Progenitor cell of endocrine pancreas (in vitro differentiated cells): ENCODE data around the gene CNNM1. TPM values are rescaled to one million over a fixed set of nuclear protein-coding genes. Genes with fewer than 3 reads are reported as not detected.

Source experiments
- DNase-seq: peaks from one replicate; pipeline ENCODE4 v3.0.0; 2021; ENCODE audit warnings: low spot score; ENCODE audit not compliant: unreplicated experiment
- H3K27ac Mint-ChIP-seq: 2 replicates; pipeline ENCODE4 v1.8.0; 2021; ENCODE audit warnings: mild to moderate bottlenecking, moderate library complexity, mixed read lengths
- H3K27me3 Mint-ChIP-seq: 2 replicates; pipeline ENCODE4 v1.8.0; 2021; ENCODE audit warnings: mixed read lengths
- H3K36me3 Mint-ChIP-seq: 2 replicates; pipeline ENCODE4 v1.8.0; 2022; ENCODE audit warnings: mixed read lengths; ENCODE audit not compliant: insufficient read depth
- H3K4me1 Mint-ChIP-seq: 2 replicates; pipeline ENCODE4 v1.8.0; 2021; ENCODE audit warnings: low read depth, mixed read lengths
- H3K4me3 Mint-ChIP-seq: 2 replicates; pipeline ENCODE4 v1.8.0; 2021; ENCODE audit warnings: low read depth, mild to moderate bottlenecking, moderate library complexity, mixed read lengths
- H3K9me3 Mint-ChIP-seq: 2 replicates; pipeline ENCODE4 v1.8.0; 2021; ENCODE audit warnings: low read depth, mixed read lengths
- CTCF ChIP-seq: fragments of 200-600 bp; sonication (generic); IDR thresholded peaks from one replicate; pipeline ENCODE4 v1.5.0; 2021; ENCODE audit warnings: antibody characterized with exemption, mild to moderate bottlenecking; ENCODE audit not compliant: unreplicated experiment
- total RNA-seq: library from RNA; stranded (reverse); gene quantifications from 2 replicates; pipeline ENCODE4 v1.2.1, GENCODE V29; 2021

The CNNM1 gene
- total RNA-seq, 1 donor from 2014 or later, result 0.38 TPM

DNA sequence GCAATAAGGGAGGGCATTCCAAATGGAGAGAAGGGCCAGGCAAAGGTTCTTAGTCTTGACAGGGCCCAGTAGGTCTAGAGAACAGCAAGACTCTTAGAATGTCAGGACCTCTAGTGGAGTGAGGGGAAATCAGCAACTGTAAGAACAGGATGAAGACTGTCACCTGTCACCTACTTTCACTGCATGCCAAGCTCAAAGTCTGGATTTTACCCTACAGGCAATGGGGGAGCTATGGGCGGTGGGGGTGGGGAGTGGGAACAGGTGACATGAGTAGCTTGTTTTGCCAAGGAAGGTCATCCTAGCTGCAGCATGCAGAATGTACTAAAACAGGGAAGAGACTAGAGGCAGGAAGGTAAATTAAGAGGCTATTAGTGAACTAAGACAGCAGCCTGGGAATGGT, 82.9 kb downstream of the CNNM1 start:
- Mint-ChIP-seq H3K4me1 (no peaks in the 10 kb centered on the region), H3K9me3 (no peaks in the 10 kb centered on the region), H3K27me3 (no peaks in the 10 kb centered on the region), H3K4me3 (no peak overlapping the region), H3K27ac (no peak overlapping the region), H3K36me3 (peaks cover 14% of the 10 kb centered on the region)
- no peak for TF ChIP-seq CTCF
- DNase-seq, result no peak

- Mint-ChIP-seq H3K4me1 (peaks cover 5% of the 10 kb centered on the region), H3K4me3 (no peak overlapping the region), H3K9me3 (no peaks in the 10 kb centered on the region), H3K36me3 (peaks cover 33% of the 10 kb centered on the region), H3K27me3 (no peaks in the 10 kb centered on the region), H3K27ac (no peak overlapping the region)
- no peak for DNase-seq
- no peak for TF ChIP-seq CTCF
These were observed 89.9 kb downstream of the CNNM1 start for GRCh38 chr10:99418910-99419624.

- TF ChIP-seq CTCF, result no peak
- no peak for DNase-seq
- H3K36me3 Mint-ChIP-seq, result peaks cover 33% of the 10 kb centered on the region
- H3K27me3 Mint-ChIP-seq, result no peaks in the 10 kb centered on the region
- H3K27ac Mint-ChIP-seq, result no peak overlapping the region
- H3K4me1 Mint-ChIP-seq, result peaks cover 5% of the 10 kb centered on the region
- no peak overlapping the region for H3K4me3 Mint-ChIP-seq
- H3K9me3 Mint-ChIP-seq, result no peaks in the 10 kb centered on the region
These were observed 90.5 kb downstream of the CNNM1 start for GRCh38 chr10:99419688-99420087.

DNA sequence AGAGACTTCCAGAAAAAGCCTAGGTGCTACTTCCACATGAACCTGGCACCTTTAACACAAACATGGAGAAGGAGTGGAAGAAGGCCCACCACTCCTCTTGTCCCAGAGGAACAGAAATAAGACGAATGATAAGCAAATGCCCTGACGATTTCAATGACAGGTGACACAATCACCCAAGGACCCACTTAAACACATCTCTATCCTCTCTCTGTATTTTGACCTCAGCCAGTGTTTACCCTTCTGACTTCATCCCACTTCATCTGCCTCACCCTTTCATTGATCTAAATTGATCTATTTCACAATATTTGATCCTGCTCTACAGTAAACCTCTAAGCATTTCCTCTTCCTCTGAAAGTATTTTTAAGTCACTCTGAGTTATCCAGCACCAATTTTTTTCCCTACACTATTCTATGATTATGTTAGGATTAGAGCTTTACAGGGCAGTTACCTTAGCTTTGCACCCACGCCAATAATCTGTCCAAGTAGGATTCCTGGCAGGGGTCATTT, 92.1 kb downstream of the CNNM1 start:
- no peaks in the 10 kb centered on the region for H3K9me3 Mint-ChIP-seq
- H3K36me3 Mint-ChIP-seq, result peaks cover 27% of the 10 kb centered on the region
- no peak for DNase-seq
- H3K4me1 Mint-ChIP-seq, result peaks cover 5% of the 10 kb centered on the region
- no peak overlapping the region for H3K4me3 Mint-ChIP-seq
- H3K27ac Mint-ChIP-seq, result no peak overlapping the region
- no peak for TF ChIP-seq CTCF
- H3K27me3 Mint-ChIP-seq, result no peaks in the 10 kb centered on the region

DNA sequence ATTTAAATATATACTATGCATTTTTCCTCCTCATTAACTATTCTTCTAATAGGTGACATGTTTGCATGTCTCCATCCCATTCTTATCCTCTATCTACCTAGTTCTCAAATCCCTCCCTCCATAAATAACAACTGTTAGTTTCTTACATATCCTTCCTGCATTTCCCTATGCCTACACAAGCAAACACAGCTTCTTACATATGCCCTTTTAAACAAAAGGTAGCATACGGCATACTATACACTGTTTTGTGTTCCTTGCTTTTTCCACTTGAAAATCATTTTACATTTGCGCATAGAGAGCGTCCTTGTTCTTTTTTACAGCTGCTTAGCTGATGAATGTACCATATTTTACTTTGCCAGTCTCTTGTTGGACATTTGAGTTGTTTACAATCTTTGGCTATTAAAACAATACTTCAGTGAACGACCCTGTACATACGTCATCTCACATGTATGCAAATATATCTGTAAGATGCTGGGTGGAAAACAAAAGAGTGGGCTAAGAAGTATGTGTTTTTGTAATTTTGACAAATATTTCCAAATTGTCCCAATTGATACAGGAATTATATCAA, 93.5 kb downstream of the CNNM1 start:
- H3K27me3 Mint-ChIP-seq, result no peaks in the 10 kb centered on the region
- no peaks in the 10 kb centered on the region for H3K9me3 Mint-ChIP-seq
- no peak for DNase-seq
- H3K4me3 Mint-ChIP-seq, result no peak overlapping the region
- H3K27ac Mint-ChIP-seq, result no peak overlapping the region
- peaks cover 8% of the 10 kb centered on the region for H3K4me1 Mint-ChIP-seq
- peaks cover 22% of the 10 kb centered on the region for H3K36me3 Mint-ChIP-seq
- TF ChIP-seq CTCF, result no peak
